ENCODE measurements around the gene ERBB2.

ERBB2 gene

GRCh38 chr17:39719563-39720355 is 19.9 kb downstream of the ERBB2 start:
- TF ChIP-seq EZH2phosphoT487 (IDR thresholded peaks at IDR 0.05; ENCODE audit: borderline replicate concordance) (no peak), CTCF (conservative IDR thresholded peaks at IDR 0.05; ENCODE audit: low read length) (no peak)
- no peak overlapping the region for H2AFZ ChIP-seq (ENCODE audit: low read length)
- H3K36me3 ChIP-seq (ENCODE audit: insufficient read depth, low read length), result no peaks in the 10 kb centered on the region
- H3K4me2 ChIP-seq (ENCODE audit: low read depth, low read length, poor library complexity, severe bottlenecking), result no peak overlapping the region
- H3K79me2 ChIP-seq (ENCODE audit: insufficient read depth, low read length), result no peaks in the 10 kb centered on the region
- no peaks in the 10 kb centered on the region for H3K9me2 ChIP-seq (replicated peaks; ENCODE audit: low read depth, low read length)
- no peaks in the 10 kb centered on the region for H3F3A ChIP-seq (ENCODE audit: low read depth)
- no peak overlapping the region for H3K4me3 ChIP-seq (ENCODE audit: low read length, poor library complexity, severe bottlenecking)
- no peaks in the 10 kb centered on the region for H3K9me3 ChIP-seq (ENCODE audit: insufficient read depth, low read depth, low read length)
- no peaks in the 10 kb centered on the region for H3K27me3 ChIP-seq (ENCODE audit: insufficient read depth, low read length, poor library complexity, severe bottlenecking)
- no peaks in the 10 kb centered on the region for H4K20me1 ChIP-seq (ENCODE audit: insufficient read depth, low read length, poor library complexity, severe bottlenecking)
- no peaks in the 10 kb centered on the region for H3K4me1 ChIP-seq (ENCODE audit: insufficient read depth, low read length, poor library complexity, severe bottlenecking)
- no peak overlapping the region for H3K9ac ChIP-seq (ENCODE audit: low read depth, low read length, poor library complexity, severe bottlenecking)

- H3K27me3 ChIP-seq (ENCODE audit: insufficient read depth, low read length, poor library complexity, severe bottlenecking), result no peaks in the 10 kb centered on the region
- H3K4me2 ChIP-seq (ENCODE audit: low read depth, low read length, poor library complexity, severe bottlenecking), result no peak overlapping the region
- H3K4me1 ChIP-seq (ENCODE audit: insufficient read depth, low read length, poor library complexity, severe bottlenecking), result no peaks in the 10 kb centered on the region
- no peak overlapping the region for H2AFZ ChIP-seq (ENCODE audit: low read length)
- H3K4me3 ChIP-seq (ENCODE audit: low read length, poor library complexity, severe bottlenecking), result no peak overlapping the region
- no peaks in the 10 kb centered on the region for H3K36me3 ChIP-seq (ENCODE audit: insufficient read depth, low read length)
- H3K9me3 ChIP-seq (ENCODE audit: insufficient read depth, low read depth, low read length), result no peaks in the 10 kb centered on the region
- H4K20me1 ChIP-seq (ENCODE audit: insufficient read depth, low read length, poor library complexity, severe bottlenecking), result no peaks in the 10 kb centered on the region
- no peaks in the 10 kb centered on the region for H3F3A ChIP-seq (ENCODE audit: low read depth)
- TF ChIP-seq CTCF (conservative IDR thresholded peaks at IDR 0.05; ENCODE audit: low read length) (no peak), EZH2phosphoT487 (IDR thresholded peaks at IDR 0.05; ENCODE audit: borderline replicate concordance) (no peak)
- no peaks in the 10 kb centered on the region for H3K9me2 ChIP-seq (replicated peaks; ENCODE audit: low read depth, low read length)
- H3K79me2 ChIP-seq (ENCODE audit: insufficient read depth, low read length), result no peaks in the 10 kb centered on the region
- no peak overlapping the region for H3K9ac ChIP-seq (ENCODE audit: low read depth, low read length, poor library complexity, severe bottlenecking)
Observed at GRCh38 chr17:39722104-39722503, 22.2 kb downstream of the ERBB2 start.

- Histone ChIP-seq H3K4me1 (ENCODE audit: insufficient read depth, low read length, poor library complexity, severe bottlenecking) (no peaks in the 10 kb centered on the region), H4K20me1 (ENCODE audit: insufficient read depth, low read length, poor library complexity, severe bottlenecking) (no peaks in the 10 kb centered on the region), H3K9me2 (replicated peaks; ENCODE audit: low read depth, low read length) (no peaks in the 10 kb centered on the region), H2AFZ (ENCODE audit: low read length) (no peak overlapping the region), H3K4me3 (ENCODE audit: low read length, poor library complexity, severe bottlenecking) (no peak overlapping the region), H3K9me3 (ENCODE audit: insufficient read depth, low read depth, low read length) (no peaks in the 10 kb centered on the region), H3K9ac (ENCODE audit: low read depth, low read length, poor library complexity, severe bottlenecking) (no peak overlapping the region), H3K36me3 (ENCODE audit: insufficient read depth, low read length) (no peaks in the 10 kb centered on the region), H3K27me3 (ENCODE audit: insufficient read depth, low read length, poor library complexity, severe bottlenecking) (no peaks in the 10 kb centered on the region), H3K4me2 (ENCODE audit: low read depth, low read length, poor library complexity, severe bottlenecking) (no peak overlapping the region), H3F3A (ENCODE audit: low read depth) (no peaks in the 10 kb centered on the region), H3K79me2 (ENCODE audit: insufficient read depth, low read length) (no peaks in the 10 kb centered on the region)
- TF ChIP-seq CTCF (conservative IDR thresholded peaks at IDR 0.05; ENCODE audit: low read length) (no peak), EZH2phosphoT487 (IDR thresholded peaks at IDR 0.05; ENCODE audit: borderline replicate concordance) (no peak)
Observed at GRCh38 chr17:39722965-39723848, 23.3 kb downstream of the ERBB2 start.
